ENCODE results near the gene ITK.

ITK gene

DNA sequence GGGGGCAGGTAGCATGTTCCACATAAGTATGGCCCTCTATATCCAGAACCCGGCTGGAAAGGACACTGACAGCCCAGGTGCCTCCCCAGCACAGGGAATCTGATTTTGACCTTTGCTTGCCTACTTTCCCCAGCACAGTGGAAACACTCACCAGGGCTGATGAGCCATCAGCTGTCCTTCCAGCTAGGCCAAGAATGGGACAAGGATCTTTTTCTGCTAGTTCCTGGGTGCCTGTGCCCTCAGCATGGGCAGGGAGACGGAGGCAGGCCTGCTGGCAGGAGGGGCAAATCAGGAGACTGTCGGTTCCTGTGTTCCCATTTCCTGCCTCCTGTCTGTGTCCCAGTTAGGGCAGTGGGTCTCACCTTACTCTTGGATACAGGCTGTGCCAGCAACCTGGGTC, 86.4 kb downstream of the ITK start:
- H3K27me3 ChIP-seq, result no peaks in the 10 kb centered on the region
- no peaks in the 10 kb centered on the region for H3K36me3 ChIP-seq
- H3K4me3 ChIP-seq, result peak overlapping the region in 1 of 2 donors; percentile 75
- H3K9me3 ChIP-seq, result no peaks in the 10 kb centered on the region
- intact Hi-C loops (cut with DNase I; ENCODE audit: low total_unique reads), result no loop called here
- TF ChIP-seq, protein P1, sequence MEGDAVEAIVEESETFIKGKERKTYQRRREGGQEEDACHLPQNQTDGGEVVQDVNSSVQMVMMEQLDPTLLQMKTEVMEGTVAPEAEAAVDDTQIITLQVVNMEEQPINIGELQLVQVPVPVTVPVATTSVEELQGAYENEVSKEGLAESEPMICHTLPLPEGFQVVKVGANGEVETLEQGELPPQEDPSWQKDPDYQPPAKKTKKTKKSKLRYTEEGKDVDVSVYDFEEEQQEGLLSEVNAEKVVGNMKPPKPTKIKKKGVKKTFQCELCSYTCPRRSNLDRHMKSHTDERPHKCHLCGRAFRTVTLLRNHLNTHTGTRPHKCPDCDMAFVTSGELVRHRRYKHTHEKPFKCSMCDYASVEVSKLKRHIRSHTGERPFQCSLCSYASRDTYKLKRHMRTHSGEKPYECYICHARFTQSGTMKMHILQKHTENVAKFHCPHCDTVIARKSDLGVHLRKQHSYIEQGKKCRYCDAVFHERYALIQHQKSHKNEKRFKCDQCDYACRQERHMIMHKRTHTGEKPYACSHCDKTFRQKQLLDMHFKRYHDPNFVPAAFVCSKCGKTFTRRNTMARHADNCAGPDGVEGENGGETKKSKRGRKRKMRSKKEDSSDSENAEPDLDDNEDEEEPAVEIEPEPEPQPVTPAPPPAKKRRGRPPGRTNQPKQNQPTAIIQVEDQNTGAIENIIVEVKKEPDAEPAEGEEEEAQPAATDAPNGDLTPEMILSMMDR (IDR thresholded peaks at IDR 0.05), result no peak
- H3K27ac ChIP-seq, result no peak overlapping the region
- H3K4me1 ChIP-seq, result peaks cover 0 to 14% (median 9%) of the 10 kb centered on the region in 4 donors
- no peak for DNase-seq

DNA sequence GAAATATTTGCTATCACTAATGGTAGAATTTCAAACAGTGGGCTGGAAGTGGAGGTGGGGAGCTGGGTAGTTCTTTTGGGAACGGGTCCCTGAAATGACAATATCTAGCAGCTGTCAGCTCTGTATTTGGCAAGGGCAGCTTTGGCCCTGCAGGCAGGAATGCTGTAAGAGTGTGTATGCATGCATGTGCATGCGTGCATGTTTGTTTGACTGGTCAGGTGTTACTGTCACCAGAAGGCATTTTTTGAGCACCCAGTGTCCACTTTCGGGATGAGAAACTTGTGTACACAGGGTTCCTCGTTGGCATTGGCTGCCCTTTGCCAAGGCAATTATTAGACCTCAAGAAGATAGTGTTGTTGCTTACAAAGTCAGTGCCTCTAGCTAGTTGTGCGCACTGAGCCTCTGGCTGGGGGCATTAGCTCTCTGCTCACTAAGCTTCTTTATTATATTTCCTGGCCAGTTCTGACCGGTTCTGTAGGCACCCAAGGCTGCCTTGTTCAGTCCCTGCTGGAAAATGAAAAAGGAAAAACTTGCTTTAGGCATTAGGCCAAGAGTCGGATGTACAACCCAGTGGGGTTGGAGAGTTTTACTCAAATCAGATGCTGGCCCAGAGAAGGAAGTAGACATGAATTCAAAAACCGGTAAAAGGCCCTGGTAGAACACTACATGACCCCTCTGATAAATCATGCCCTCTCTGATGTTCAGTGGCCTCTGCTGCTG, 87.3 kb downstream of the ITK start:
- Histone ChIP-seq H3K27ac (no peak overlapping the region), H3K4me3 (no peak overlapping the region), H3K4me1 (peaks cover 0 to 14% (median 9%) of the 10 kb centered on the region in 4 donors), H3K36me3 (no peaks in the 10 kb centered on the region), H3K9me3 (no peaks in the 10 kb centered on the region), H3K27me3 (no peaks in the 10 kb centered on the region)
- intact Hi-C loops (cut with DNase I; ENCODE audit: low total_unique reads), result no loop called here
- no peak for DNase-seq
- TF ChIP-seq, protein P1 (IDR thresholded peaks at IDR 0.05), result no peak

DNA sequence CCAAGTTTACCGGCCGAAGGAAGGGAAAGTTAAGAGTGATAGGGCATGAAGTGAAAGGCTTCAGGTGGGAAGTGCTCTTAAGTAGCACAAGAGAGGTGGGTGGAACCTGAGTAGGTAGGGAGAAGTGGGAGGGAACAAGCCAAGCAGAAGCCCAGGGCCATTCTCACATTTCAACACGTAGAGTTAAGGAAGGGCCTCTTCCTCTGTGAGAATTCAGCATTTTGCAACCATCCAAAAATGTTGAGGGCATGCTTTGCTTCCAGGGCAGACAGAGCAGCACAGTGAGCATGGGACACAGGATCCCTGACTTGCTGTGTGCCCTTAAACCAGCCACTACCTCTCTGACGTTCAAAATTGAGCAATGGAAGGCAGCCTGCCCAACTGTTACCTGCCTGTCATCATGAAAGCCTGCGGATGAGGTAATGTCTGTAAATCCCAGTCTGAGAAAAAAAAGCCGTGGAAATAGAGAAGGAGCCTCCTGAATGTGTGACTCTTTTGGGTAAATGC, 88.6 kb downstream of the ITK start:
- no peak for DNase-seq
- TF ChIP-seq, protein P1 (IDR thresholded peaks at IDR 0.05), result no peak
- intact Hi-C loops (cut with DNase I; ENCODE audit: low total_unique reads), result no loop called here

DNA sequence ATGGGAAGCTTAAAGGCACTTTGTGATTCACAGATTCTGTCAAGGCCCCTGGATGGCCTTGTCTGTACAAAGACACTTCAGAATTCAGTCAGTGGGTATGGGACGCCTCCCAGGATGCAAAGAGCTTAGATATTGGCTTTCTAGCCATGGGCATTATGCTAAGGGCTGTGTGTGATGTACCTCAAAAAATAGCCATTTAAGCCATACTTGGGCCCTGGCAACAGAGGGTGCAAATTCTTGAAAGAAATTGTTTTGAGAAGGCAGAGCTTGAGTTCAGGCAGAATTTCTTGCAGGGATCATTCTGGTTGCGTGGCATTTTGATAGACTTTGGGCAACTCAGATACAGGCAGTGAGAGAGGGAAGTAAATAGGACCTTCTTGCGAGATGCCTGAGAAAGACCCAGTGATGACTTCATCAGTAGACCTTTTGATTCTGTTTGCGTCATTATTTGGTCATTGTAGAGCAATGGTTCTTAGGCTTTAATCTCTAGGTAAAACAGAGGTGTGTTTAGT, 89.2 kb downstream of the ITK start:
- TF ChIP-seq, protein P1 (IDR thresholded peaks at IDR 0.05), result no peak
- intact Hi-C loops (cut with DNase I; ENCODE audit: low total_unique reads), result no loop called here
- Histone ChIP-seq H3K9me3 (no peaks in the 10 kb centered on the region), H3K4me3 (no peak overlapping the region), H3K4me1 (peaks cover 0 to 14% (median 9%) of the 10 kb centered on the region in 4 donors), H3K27ac (no peak overlapping the region), H3K27me3 (no peaks in the 10 kb centered on the region), H3K36me3 (no peaks in the 10 kb centered on the region)
- no peak for DNase-seq

More for the DNA sequence above, 88.6 kb downstream of the ITK start:
- H3K27me3 ChIP-seq, result no peaks in the 10 kb centered on the region
- no peak overlapping the region for H3K27ac ChIP-seq
- no peak overlapping the region for H3K4me3 ChIP-seq
- H3K36me3 ChIP-seq, result no peaks in the 10 kb centered on the region
- H3K9me3 ChIP-seq, result no peaks in the 10 kb centered on the region
- H3K4me1 ChIP-seq, result peaks cover 0 to 14% (median 9%) of the 10 kb centered on the region in 4 donors

DNA sequence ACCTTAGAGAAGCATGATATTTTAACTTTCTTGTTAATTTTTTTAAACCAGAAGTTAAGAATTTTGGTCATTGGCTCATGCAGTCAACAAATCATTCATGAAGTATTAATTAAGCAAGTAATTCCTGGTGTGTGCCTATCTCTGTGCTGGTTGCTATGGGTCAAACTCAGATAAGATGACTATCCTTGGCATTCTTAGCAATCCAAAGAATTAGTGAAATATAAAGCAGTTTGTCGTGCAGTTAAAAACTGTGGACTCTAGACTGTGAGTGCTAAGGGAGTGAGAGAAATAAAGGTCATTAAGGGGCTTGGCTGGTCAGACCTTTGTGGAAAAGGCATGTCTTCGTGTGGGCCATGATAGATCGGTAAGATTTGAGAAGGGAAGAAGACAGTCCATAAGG, 90.1 kb downstream of the ITK start:
- no peaks in the 10 kb centered on the region for H3K36me3 ChIP-seq
- TF ChIP-seq, protein P1 (IDR thresholded peaks at IDR 0.05), result no peak
- no peaks in the 10 kb centered on the region for H3K9me3 ChIP-seq
- H3K4me1 ChIP-seq, result peaks cover 0 to 11% (median 8%) of the 10 kb centered on the region in 4 donors
- intact Hi-C loops (cut with DNase I; ENCODE audit: low total_unique reads), result no loop called here
- no peak overlapping the region for H3K4me3 ChIP-seq
- H3K27me3 ChIP-seq, result no peaks in the 10 kb centered on the region
- no peak overlapping the region for H3K27ac ChIP-seq
- DNase-seq, result no peak

Measured in tibial artery (tissue), 4 donors.